Ramos (cell line): Measurements from ENCODE around the gene ST6GAL2.

Source experiments
- in situ Hi-C: fragments of 300-500 bp; cut with MboI; formaldehyde crosslinking; loops from one replicate; pipeline ENCODE4 v1.14.3; 2022; ENCODE audit warnings: low sequenced_read_pairs; ENCODE audit not compliant: unreplicated experiment

Gene ST6GAL2

DNA sequence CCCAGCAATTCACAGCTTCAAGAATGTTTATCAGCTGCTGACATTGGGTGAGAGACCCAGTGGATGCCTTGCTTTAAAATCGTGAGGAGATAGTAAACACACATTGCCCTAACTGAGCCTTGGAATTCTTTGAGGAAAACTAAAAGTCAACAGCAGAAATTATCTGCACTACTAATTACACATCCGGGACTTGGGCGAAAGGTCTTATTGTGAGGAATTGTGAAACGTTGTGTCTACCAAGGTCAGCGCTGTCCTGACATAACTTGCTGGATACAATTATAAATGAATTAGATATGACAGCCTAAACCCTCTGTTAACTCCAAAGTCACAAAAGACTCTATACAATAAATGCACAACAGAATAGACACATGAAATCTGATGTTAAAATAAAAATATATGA lies 121.4 kb downstream of the ST6GAL2 start:
- in situ Hi-C loops, result no loop called here

DNA sequence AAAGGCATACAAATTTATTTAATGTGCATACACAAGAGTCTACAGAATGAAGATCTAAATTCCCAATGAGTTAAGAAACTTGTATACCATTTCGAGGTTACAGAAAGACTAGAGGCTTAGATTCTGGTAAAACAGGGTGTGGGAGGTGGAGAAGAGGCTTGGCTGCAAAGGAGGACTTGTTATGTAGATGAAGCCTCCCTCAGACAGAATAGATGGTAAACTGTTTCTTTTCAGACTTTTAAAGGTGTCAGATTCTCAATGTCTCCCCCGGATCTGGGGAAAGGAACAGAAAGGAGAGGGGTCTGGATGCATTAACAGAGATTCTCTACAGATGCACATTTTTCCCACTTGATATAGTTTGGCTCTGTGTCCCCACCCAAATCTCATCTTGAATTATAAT lies 126.0 kb downstream of the ST6GAL2 start:
- in situ Hi-C loops, result no loop called here

DNA sequence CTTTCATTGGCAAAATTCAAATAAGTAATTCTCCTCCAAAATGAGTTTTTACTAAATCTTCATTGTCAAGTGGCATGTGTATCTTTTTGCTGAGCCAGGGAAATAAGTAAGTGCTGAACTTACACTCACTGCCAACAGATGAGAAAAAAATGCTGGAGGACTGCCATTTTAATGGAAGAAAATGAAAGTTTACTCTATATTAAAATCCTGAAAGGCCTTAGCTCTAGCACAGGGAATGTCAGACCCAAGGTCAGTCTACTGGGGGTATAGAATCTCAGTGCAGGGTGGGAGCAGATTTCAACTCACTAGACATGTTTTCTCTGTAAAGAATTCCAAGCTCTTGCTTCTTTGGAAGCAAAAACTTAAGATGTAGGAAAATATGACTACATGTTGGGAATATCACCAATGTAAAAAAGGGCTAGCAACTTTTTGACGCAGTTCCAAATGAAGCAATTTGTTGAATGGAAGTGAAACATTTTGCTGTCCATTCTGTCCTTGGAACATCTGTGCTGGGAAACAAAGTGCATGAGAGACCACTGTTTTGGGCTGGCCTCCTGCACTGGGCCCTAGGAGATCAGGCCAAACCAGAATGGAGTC lies 127.0 kb downstream of the ST6GAL2 start:
- in situ Hi-C loops, result no loop called here
